Measurements from ENCODE around the gene GABBR2. TPM values are rescaled to one million over a fixed set of nuclear protein-coding genes. Genes with fewer than 3 reads are reported as not detected.

GABBR2 gene
- total RNA-seq, 6 experiments from 2014 or later: not detected

- intact Hi-C loops (cut with DNase I): no loop called here
- Histone ChIP-seq H3K4me3 (no peak overlapping the region), H3K4me1 (no peaks in the 10 kb centered on the region), H3K9me3 (no peaks in the 10 kb centered on the region), H3K27ac (no peak overlapping the region), H3K27me3 (no peaks in the 10 kb centered on the region), H3K36me3 (no peaks in the 10 kb centered on the region)
- DNase-seq: no peak
- TF ChIP-seq, protein P1, sequence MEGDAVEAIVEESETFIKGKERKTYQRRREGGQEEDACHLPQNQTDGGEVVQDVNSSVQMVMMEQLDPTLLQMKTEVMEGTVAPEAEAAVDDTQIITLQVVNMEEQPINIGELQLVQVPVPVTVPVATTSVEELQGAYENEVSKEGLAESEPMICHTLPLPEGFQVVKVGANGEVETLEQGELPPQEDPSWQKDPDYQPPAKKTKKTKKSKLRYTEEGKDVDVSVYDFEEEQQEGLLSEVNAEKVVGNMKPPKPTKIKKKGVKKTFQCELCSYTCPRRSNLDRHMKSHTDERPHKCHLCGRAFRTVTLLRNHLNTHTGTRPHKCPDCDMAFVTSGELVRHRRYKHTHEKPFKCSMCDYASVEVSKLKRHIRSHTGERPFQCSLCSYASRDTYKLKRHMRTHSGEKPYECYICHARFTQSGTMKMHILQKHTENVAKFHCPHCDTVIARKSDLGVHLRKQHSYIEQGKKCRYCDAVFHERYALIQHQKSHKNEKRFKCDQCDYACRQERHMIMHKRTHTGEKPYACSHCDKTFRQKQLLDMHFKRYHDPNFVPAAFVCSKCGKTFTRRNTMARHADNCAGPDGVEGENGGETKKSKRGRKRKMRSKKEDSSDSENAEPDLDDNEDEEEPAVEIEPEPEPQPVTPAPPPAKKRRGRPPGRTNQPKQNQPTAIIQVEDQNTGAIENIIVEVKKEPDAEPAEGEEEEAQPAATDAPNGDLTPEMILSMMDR (IDR thresholded peaks at IDR 0.05): no peak
- TF ChIP-seq POLR2A (IDR thresholded peaks at IDR 0.05): no peak
- ATAC-seq: no peak
- WGBS (ENCODE audit: insufficient coverage, low coverage, low lambda C conversion rate, missing lambda C conversion rate): 63% methylated on average over 5 of the region's 13 CpGs
Observed at GRCh38 chr9:98603821-98604383, 104.8 kb downstream of the GABBR2 start.

DNA sequence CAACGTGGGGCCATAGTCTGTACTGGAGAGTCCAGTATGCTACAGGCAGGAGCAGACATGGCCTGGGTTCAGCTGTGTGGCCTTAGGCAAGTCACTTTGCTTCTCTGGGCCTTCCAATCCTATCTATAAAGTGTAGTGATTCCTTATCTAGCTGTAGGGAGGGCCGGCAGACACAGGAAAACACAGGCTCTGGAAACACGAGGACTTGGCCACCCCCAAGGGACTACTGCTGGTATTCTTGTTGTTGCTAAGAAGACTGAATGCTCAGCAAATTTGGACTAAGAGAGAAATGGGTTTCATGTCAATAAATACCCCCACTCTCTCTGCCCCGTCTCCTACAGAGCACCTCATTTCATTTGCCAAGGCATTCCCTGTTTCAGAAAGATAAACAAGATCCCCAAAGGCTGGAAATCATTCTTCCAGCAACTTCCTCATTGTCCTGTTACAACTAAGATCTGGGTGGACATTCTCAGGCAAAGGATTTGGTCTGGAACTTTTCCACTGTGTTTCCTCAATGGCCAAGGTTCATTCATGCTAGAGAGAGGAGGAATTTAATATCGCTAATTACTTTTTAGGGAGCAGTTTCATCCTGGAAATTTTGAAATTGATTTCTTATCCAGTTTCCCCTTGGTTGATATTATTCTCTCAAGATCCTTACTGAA lies 105.8 kb downstream of the GABBR2 start:
- 45% methylated on average over 3 of the region's 5 CpGs for WGBS (ENCODE audit: insufficient coverage, low coverage, low lambda C conversion rate, missing lambda C conversion rate)
- ATAC-seq (no peak), DNase-seq (no peak)
- Histone ChIP-seq H3K4me3 (no peak overlapping the region), H3K36me3 (no peaks in the 10 kb centered on the region), H3K9me3 (no peaks in the 10 kb centered on the region), H3K27ac (no peak overlapping the region), H3K27me3 (no peaks in the 10 kb centered on the region), H3K4me1 (no peaks in the 10 kb centered on the region)
- TF ChIP-seq, protein P1 (IDR thresholded peaks at IDR 0.05): no peak
- TF ChIP-seq POLR2A (IDR thresholded peaks at IDR 0.05): no peak
- intact Hi-C loops (cut with DNase I): no loop called here

DNA sequence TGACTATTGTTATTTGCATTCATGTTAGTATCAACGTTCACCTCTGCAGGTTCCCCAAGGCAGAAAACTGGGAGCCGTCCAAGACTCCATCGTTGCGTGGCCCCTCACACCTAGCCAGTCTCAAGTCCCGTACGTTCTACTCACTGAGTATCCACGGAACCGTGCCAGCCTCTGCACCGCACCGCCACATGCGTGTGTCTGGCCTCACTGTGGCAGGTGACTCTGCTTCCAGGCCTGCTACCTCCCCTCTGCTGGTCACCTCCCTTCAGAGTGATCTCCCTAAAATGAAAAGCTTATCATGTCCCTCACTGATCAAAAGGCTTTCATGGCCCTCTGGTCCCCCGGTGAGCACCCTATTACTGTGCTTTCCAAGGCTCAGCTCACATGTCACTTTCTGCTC lies 108.1 kb downstream of the GABBR2 start:
- Histone ChIP-seq H3K27me3 (no peaks in the 10 kb centered on the region), H3K4me1 (no peaks in the 10 kb centered on the region), H3K36me3 (no peaks in the 10 kb centered on the region), H3K4me3 (no peak overlapping the region), H3K27ac (no peak overlapping the region), H3K9me3 (no peaks in the 10 kb centered on the region)
- ATAC-seq: no peak
- intact Hi-C loops (cut with DNase I): no loop called here
- WGBS (ENCODE audit: insufficient coverage, low coverage, low lambda C conversion rate, missing lambda C conversion rate): 70% methylated on average over 9 of the region's 12 CpGs
- DNase-seq: no peak
- TF ChIP-seq POLR2A (IDR thresholded peaks at IDR 0.05): no peak
- TF ChIP-seq, protein P1 (IDR thresholded peaks at IDR 0.05): no peak

DNA sequence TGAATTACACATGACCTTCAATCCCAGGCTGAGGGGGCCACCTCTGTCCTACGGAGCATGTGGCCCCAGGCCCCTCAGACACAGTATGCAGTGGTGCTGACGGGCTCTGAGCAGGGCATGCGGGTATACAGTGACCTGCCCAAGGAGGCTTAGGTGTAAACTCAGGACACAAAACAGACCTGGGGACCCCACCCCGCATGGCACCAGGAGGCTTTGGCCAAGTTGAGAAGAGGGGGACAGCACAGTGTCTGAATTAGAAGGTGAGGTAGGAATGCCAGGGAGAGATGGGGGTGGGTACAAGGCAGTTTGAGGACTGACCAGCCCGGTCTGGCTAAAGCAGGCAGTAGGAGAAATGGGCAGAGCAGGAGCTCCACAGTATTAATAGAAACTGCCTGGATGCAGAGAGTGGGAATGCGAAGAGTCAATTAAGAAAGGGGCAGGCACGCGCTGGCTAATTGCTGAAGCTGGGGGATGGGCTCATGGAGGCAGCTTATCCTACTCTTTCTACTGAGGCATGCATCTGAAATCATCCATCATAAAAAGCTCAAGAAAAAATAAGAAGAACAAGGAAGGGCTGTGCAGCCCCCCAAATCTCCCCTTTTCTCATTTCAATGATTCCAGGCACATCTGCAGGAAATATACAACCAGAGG lies 109.0 kb downstream of the GABBR2 start:
- no peak for TF ChIP-seq POLR2A (IDR thresholded peaks at IDR 0.05)
- TF ChIP-seq, protein P1 (IDR thresholded peaks at IDR 0.05): no peak
- H3K4me1 ChIP-seq: no peaks in the 10 kb centered on the region
- no peak overlapping the region for H3K4me3 ChIP-seq
- DNase-seq: no peak
- H3K36me3 ChIP-seq: no peaks in the 10 kb centered on the region
- peak in 1 of 4 donors; percentile 34 for ATAC-seq
- no peaks in the 10 kb centered on the region for H3K9me3 ChIP-seq
- H3K27me3 ChIP-seq: no peaks in the 10 kb centered on the region
- intact Hi-C loops (cut with DNase I): no loop called here
- 72% methylated on average over 4 of the region's 8 CpGs for WGBS (ENCODE audit: insufficient coverage, low coverage, low lambda C conversion rate, missing lambda C conversion rate)
- H3K27ac ChIP-seq: no peak overlapping the region

Data from right lobe of liver (tissue), 6 donors.